Pancreas (tissue), 10 donors: ENCODE measurements around the gene RNPS1. TPM values are rescaled to one million over a fixed set of nuclear protein-coding genes. Genes with fewer than 3 reads are reported as not detected.

Experiments used
- ATAC-seq, 4 donors: fragments of 200-7000 bp; cut with Tn5 transposase; one replicate each; pipeline versions ENCODE4 v1.8.0 to v1.9.1; 2020; ENCODE audit warnings: mild to moderate bottlenecking in 4 of 4, moderate library complexity in 4 of 4
- DNase-seq, 6 donors: peaks; one replicate each; pipeline ENCODE4 v3.0.0-alpha.2; 2020
- FAIRE-seq: peaks from 2 replicates; lab custom pipeline; 2012; peaks lifted over from hg19 to GRCh38; lab: Jason Lieb, UNC
- H3K27ac ChIP-seq, 4 donors: fragments of 200-600 bp; sonication (generic); 1 replicate in 3 of 4; 2 replicates in 1 of 4; pipeline versions ENCODE4 v1.5.0 to v1.8.0; 2020
- H3K27me3 ChIP-seq, 4 donors: fragments of 200-600 bp; one replicate each; pipeline ENCODE4 v1.8.0; 2021
- H3K36me3 ChIP-seq, 3 donors: fragments of 200-600 bp; sonication (generic) in 1 of 3; one replicate each; pipeline versions ENCODE4 v1.5.0 to v1.8.0; 2020 to 2021
- H3K4me1 ChIP-seq, 3 donors: fragments of 200-600 bp; one replicate each; pipeline ENCODE4 v1.8.0; 2021
- H3K4me3 ChIP-seq, 4 donors: fragments of 200-600 bp; sonication (generic) in 2 of 4; one replicate each; pipeline versions ENCODE4 v1.5.0 to v1.8.0; 2020 to 2021
- H3K9me3 ChIP-seq, 4 donors: fragments of 200-600 bp; one replicate each; pipeline ENCODE4 v1.8.0; 2021
- WGBS, 2 donors: extraction: QIAGEN DNeasy Blood & Tissue Kit; methylation state at CpG; one replicate each; pipeline ENCODE4 v1.1.7; 2013; 5-methylcytosine and 5-hydroxymethylcytosine counted together
- intact Hi-C, 3 donors: fragments of 100-400 bp; cut with DNase I; formaldehyde crosslinking; loops; one replicate each; pipeline versions ENCODE4 v1.11.1 to v1.14.2; 2022
- polyA plus RNA-seq, 2 donors: library from polyadenylated mRNA; stranded (reverse); fragments of 200-250 nt; gene quantifications; one replicate each; pipeline ENCODE4 v1.2.3, GENCODE V29; 2013
- total RNA-seq, 6 donors: library from RNA; stranded (reverse); fragmentation: NEBNext Ultra II Directional in 4 of 6; extraction: Animal tissue kit (Norgen Biotek cat#: 25700) in 4 of 6; gene quantifications; one replicate each; pipeline versions ENCODE4 v1.2.1 to v1.2.4, GENCODE V29; 2021 to 2023
- TF ChIP-seq, protein P1 (sequence below), 4 donors: fragments of 200-600 bp; sonication (generic) in 3 of 4; IDR thresholded peaks; one replicate each; pipeline versions ENCODE4 v1.5.0 to v1.8.0; 2021; ENCODE audit warnings: antibody characterized with exemption in 4 of 4
- donor health status: healthy with polysubstance abuse.
- donor health status: DM: no; HTN: no; CAD: no; lungs with moderate emphysema.
- donor health status: DM: no; HTN: no; CAD: no.
- donor health status: control.
- donor health status: control.
- donor health status: Bipolar disorder and iron deficiency.
- donor health status: DM: yes; HTN: yes; CAD: no.
- donor health status: DM: no; HTN: no; CAD: no.
- donor health status: DM: no; HTN: no; CAD: no.
- donor health status: DM: yes; HTN: yes; CAD: no.

The RNPS1 gene
- total and polyA plus RNA-seq, 8 donors = 36.0 to 103 (median 54.3) TPM

DNA sequence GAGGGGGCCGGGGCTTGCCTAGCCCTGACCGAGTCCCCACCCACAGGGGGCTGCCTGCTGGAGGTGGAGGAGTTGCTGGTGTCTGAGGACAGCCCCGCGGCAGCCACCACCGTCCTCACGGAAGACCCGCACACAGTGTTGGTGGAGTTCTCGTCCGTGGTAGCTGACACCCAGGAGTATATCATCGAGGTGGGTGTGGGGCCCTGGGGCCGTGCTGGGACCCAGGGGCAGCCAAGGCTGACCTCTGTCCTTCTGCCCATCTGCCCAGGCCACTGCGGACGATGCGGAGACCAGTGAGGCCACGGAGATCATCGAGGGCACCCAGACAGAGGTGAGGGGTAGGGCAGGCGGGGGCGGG lies 33.1 kb downstream of the RNPS1 start:
- H3K9me3 ChIP-seq = no peaks in the 10 kb centered on the region
- no peak for ATAC-seq
- 93 to 96% methylated on average over 18 of the region's 18 CpGs for WGBS, 2 donors
- H3K4me1 ChIP-seq = peaks cover 0 to 6% (median 0%) of the 10 kb centered on the region in 3 donors
- FAIRE-seq = no peak
- H3K36me3 ChIP-seq = peaks cover 4 to 39% (median 26%) of the 10 kb centered on the region in 3 donors
- no peak overlapping the region for H3K27ac ChIP-seq
- DNase-seq = peak in 1 of 6 donors; percentile 70
- TF ChIP-seq, protein P1, sequence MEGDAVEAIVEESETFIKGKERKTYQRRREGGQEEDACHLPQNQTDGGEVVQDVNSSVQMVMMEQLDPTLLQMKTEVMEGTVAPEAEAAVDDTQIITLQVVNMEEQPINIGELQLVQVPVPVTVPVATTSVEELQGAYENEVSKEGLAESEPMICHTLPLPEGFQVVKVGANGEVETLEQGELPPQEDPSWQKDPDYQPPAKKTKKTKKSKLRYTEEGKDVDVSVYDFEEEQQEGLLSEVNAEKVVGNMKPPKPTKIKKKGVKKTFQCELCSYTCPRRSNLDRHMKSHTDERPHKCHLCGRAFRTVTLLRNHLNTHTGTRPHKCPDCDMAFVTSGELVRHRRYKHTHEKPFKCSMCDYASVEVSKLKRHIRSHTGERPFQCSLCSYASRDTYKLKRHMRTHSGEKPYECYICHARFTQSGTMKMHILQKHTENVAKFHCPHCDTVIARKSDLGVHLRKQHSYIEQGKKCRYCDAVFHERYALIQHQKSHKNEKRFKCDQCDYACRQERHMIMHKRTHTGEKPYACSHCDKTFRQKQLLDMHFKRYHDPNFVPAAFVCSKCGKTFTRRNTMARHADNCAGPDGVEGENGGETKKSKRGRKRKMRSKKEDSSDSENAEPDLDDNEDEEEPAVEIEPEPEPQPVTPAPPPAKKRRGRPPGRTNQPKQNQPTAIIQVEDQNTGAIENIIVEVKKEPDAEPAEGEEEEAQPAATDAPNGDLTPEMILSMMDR (IDR thresholded peaks at IDR 0.05) = no peak
- intact Hi-C loops = no loop called here
- no peaks in the 10 kb centered on the region for H3K27me3 ChIP-seq
- H3K4me3 ChIP-seq = no peak overlapping the region

DNA sequence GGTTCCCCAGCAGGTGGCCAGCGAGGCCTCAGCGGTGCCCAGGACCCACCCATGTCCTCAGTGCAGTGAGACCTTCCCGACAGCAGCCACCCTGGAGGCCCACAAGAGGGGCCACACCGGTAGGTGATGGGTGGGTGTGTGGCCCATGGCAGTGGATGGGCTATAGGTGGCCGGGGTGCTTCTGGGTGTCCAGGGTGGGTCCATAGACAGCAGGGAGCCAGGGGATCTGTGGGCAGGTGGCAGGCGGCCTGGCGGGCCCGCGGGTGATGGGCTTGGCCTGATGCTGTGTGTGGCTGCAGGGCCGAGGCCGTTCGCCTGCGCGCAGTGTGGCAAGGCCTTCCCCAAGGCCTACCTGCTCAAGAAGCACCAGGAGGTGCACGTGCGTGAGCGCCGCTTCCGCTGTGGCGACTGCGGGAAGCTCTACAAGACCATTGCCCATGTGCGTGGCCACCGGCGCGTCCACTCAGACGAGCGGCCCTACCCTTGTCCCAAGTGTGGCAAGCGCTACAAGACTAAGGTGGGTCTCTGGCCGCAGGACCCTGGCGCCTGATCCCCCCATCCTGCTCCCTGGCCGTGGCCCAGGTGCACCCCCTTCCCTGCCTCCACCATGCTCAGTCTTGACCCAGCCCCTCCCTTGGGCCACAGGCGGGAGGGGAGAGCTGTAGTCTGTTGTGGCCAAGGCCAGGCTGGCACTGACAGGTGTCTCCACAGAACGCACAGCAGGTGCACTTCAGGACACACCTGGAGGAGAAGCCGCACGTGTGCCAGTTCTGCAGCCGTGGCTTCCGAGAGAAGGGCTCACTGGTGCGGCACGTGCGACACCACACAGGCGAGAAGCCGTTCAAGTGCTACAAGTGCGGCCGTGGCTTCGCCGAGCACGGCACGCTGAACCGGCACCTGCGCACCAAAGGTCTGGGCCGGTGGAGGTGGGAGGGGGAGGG lies 33.8 kb downstream of the RNPS1 start:
- FAIRE-seq (no peak), ATAC-seq (no peak), DNase-seq (peak in 1 of 6 donors; percentile 71)
- intact Hi-C loops = no loop called here
- H3K4me1 ChIP-seq = peaks cover 0 to 6% (median 0%) of the 10 kb centered on the region in 3 donors
- no peak overlapping the region for H3K4me3 ChIP-seq
- no peaks in the 10 kb centered on the region for H3K27me3 ChIP-seq
- TF ChIP-seq, protein P1 (IDR thresholded peaks at IDR 0.05) = no peak
- peaks cover 4 to 45% (median 31%) of the 10 kb centered on the region in 3 donors for H3K36me3 ChIP-seq
- H3K27ac ChIP-seq = no peak overlapping the region
- WGBS, 2 donors = 94 to 97% methylated on average over 48 to 51 of the region's 51 CpGs
- H3K9me3 ChIP-seq = no peaks in the 10 kb centered on the region

DNA sequence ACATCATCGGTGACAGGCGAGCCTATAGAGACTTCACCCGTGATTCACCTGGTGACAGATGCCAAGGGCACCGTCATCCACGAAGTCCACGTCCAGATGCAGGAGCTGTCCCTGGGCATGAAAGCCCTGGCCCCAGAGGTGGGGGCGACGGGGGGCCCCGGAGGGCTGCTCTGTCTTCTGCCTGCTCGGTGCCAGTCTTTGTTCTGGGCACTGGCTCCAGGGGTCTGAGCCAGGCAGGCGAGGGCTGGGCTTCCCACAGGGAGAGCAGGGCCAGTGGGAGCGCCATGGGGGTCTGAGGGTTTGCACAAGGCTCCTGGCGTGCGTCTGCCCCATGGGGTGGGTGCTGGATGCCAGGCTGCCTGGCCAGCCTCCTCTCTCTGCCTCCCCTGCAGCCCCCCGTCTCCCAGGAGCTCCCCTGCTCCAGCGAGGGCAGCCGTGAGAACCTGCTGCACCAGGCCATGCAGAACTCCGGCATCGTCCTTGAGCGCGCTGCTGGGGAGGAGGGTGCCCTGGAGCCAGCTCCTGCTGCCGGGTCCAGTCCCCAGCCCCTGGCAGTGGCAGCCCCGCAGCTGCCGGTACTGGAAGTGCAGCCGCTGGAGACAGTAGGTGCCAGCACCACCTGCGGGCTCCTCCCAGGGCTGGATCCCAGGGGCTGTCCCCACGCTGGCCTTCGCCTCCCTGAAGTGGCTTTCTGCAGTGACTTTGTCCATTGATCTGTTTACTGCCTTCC lies 34.7 kb downstream of the RNPS1 start:
- intact Hi-C loops = no loop called here
- 92 to 96% methylated on average over 28 of the region's 28 CpGs for WGBS, 2 donors
- H3K4me3 ChIP-seq = no peak overlapping the region
- no peaks in the 10 kb centered on the region for H3K27me3 ChIP-seq
- H3K27ac ChIP-seq = no peak overlapping the region
- FAIRE-seq = no peak
- DNase-seq = peak in 1 of 6 donors; percentile 70
- no peak for ATAC-seq
- H3K9me3 ChIP-seq = no peaks in the 10 kb centered on the region
- TF ChIP-seq, protein P1 (IDR thresholded peaks at IDR 0.05) = no peak
- peaks cover 0 to 6% (median 0%) of the 10 kb centered on the region in 3 donors for H3K4me1 ChIP-seq
- peaks cover 4 to 50% (median 31%) of the 10 kb centered on the region in 3 donors for H3K36me3 ChIP-seq

DNA sequence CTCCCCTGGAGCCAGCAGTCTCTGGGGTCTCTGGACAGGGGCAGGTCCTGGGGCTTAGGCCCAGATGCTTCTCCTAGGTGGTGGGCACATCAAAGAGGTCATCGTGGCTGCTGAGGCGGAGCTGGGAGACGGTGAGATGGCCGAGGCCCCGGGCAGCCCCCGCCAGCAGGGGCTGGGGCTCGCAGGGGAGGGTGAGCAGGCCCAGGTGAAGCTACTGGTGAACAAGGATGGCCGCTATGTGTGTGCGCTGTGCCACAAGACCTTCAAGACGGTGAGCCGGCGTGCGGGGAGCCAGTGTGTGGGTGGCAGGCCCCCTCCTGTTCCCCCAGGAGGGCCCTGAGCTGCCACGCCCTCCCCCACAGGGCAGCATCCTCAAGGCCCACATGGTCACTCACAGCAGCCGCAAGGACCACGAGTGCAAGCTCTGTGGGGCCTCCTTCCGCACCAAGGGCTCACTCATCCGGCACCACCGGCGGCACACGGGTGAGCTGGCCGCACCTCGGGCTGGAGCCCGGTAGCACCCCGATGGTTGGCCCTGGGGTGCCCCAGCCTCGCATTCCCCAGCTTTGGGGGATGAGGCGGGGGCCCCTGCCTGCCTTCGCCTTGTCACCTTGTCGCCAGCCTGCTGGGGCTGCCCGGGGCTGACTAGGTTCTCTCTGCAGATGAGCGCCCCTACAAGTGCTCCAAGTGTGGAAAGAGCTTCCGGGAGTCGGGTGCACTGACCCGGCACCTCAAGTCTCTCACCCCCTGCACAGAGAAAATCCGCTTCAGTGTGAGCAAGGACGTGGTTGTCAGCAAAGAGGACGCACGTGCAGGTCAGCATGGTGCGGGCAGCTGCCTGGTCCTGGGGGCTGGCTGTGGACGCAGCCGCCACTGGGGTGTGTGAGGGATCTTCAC lies 35.6 kb downstream of the RNPS1 start:
- ATAC-seq (no peak), FAIRE-seq (no peak), DNase-seq (peak in 1 of 6 donors; percentile 63)
- peaks cover 4 to 50% (median 31%) of the 10 kb centered on the region in 3 donors for H3K36me3 ChIP-seq
- no peak overlapping the region for H3K4me3 ChIP-seq
- H3K27me3 ChIP-seq = no peaks in the 10 kb centered on the region
- no peaks in the 10 kb centered on the region for H3K9me3 ChIP-seq
- H3K4me1 ChIP-seq = peaks cover 0 to 6% (median 0%) of the 10 kb centered on the region in 3 donors
- TF ChIP-seq, protein P1 (IDR thresholded peaks at IDR 0.05) = no peak
- WGBS, 2 donors = 93% methylated on average over 40 to 41 of the region's 41 CpGs
- intact Hi-C loops = no loop called here
- H3K27ac ChIP-seq = no peak overlapping the region
